Colonic mucosa (tissue), 4 donors: ENCODE results near the gene LRP11. TPM values are rescaled to one million over a fixed set of nuclear protein-coding genes. Genes with fewer than 3 reads are reported as not detected.
"Not testable (repeated sequence)": the region's sequence is repeated elsewhere in the genome, so short reads cannot be mapped to it uniquely, and the experiment has no call there.

Experiments
- DNase-seq: peaks from one replicate; pipeline ENCODE4 v3.0.0-alpha.2; 2020
- H3K27ac ChIP-seq: fragments of 200-600 bp; one replicate; pipeline ENCODE4 v1.8.0; 2021
- H3K27me3 ChIP-seq: fragments of 200-600 bp; one replicate; pipeline ENCODE4 v1.8.0; 2021
- H3K36me3 ChIP-seq: fragments of 200-600 bp; one replicate; pipeline ENCODE4 v1.8.0; 2021
- H3K4me1 ChIP-seq: fragments of 200-600 bp; one replicate; pipeline ENCODE4 v1.8.0; 2021; ENCODE audit warnings: mild to moderate bottlenecking
- H3K4me3 ChIP-seq: fragments of 200-600 bp; one replicate; pipeline ENCODE4 v1.8.0; 2021
- H3K9ac ChIP-seq, 2 donors: one replicate each; pipeline ENCODE4 v1.7.0; 2013; ENCODE audit warnings: control low read depth in 2 of 2, low read depth in 2 of 2, low read length in 2 of 2
- H3K9me3 ChIP-seq: fragments of 200-600 bp; one replicate; pipeline ENCODE4 v1.8.0; 2021
- CTCF ChIP-seq: fragments of 200-600 bp; IDR thresholded peaks from one replicate; pipeline ENCODE4 v1.8.0; 2022; ENCODE audit warnings: antibody characterized with exemption, mild to moderate bottlenecking
- intact Hi-C: fragments of 100-400 bp; cut with DNase I; formaldehyde crosslinking; loops from one replicate; pipeline ENCODE4 v1.14.1; 2022
- total RNA-seq, 2 donors: library from RNA; stranded (reverse); fragmentation: NEBNext Ultra II Directional in 1 of 2; extraction: Animal tissue kit (Norgen Biotek cat#: 25700) in 1 of 2; gene quantifications; one replicate each; pipeline ENCODE4 v1.2.1, GENCODE V29; 2021
- donor health status: healthy.
- donor health status: DM: no; HTN: no; CAD: no.
- donor health status: DM: no; HTN: no; CAD: no.

The LRP11 gene
- total RNA-seq, 2 donors from 2014 or later, result 24.8 to 39.4 TPM

GRCh38 chr6:149847939-149848267 lies 16.3 kb downstream of the LRP11 start:
- H3K27me3 ChIP-seq, result no peaks in the 10 kb centered on the region
- no peak for DNase-seq

GRCh38 chr6:149846321-149846720 lies 17.8 kb downstream of the LRP11 start:
- no peaks in the 10 kb centered on the region for H3K4me1 ChIP-seq
- H3K36me3 ChIP-seq, result no peaks in the 10 kb centered on the region
- intact Hi-C loops, result no loop called here
- no peaks in the 10 kb centered on the region for H3K9me3 ChIP-seq
- H3K4me3 ChIP-seq, result no peak overlapping the region
- no peak overlapping the region for H3K9ac ChIP-seq
- H3K27me3 ChIP-seq, result no peaks in the 10 kb centered on the region
- no peak for TF ChIP-seq CTCF
- H3K27ac ChIP-seq, result no peak overlapping the region
- no peak for DNase-seq

More at GRCh38 chr6:149847939-149848267, 16.3 kb downstream of the LRP11 start:
- Histone ChIP-seq H3K9me3 (no peaks in the 10 kb centered on the region), H3K27ac (no peak overlapping the region), H3K4me3 (no peak overlapping the region), H3K4me1 (peaks cover 6% of the 10 kb centered on the region), H3K36me3 (no peaks in the 10 kb centered on the region), H3K9ac (no peak overlapping the region)
- no peak for TF ChIP-seq CTCF
- intact Hi-C loops, result no loop called here

GRCh38 chr6:149845549-149845948 lies 18.6 kb downstream of the LRP11 start:
- TF ChIP-seq CTCF, result no peak
- Histone ChIP-seq H3K36me3 (no peaks in the 10 kb centered on the region), H3K27ac (no peak overlapping the region), H3K4me3 (no peak overlapping the region), H3K9ac (no peak overlapping the region), H3K27me3 (no peaks in the 10 kb centered on the region), H3K9me3 (no peaks in the 10 kb centered on the region), H3K4me1 (no peaks in the 10 kb centered on the region)
- intact Hi-C loops, result no loop called here
- no peak for DNase-seq

GRCh38 chr6:149844480-149844879 lies 19.7 kb downstream of the LRP11 start:
- Histone ChIP-seq H3K9me3 (no peaks in the 10 kb centered on the region), H3K36me3 (no peaks in the 10 kb centered on the region), H3K4me1 (peaks cover 6% of the 10 kb centered on the region), H3K27me3 (no peaks in the 10 kb centered on the region), H3K27ac (no peak overlapping the region), H3K4me3 (no peak overlapping the region), H3K9ac (no peak overlapping the region)
- intact Hi-C loops, result no loop called here
- no peak for TF ChIP-seq CTCF
- DNase-seq, result no peak

- intact Hi-C loops, H3K27me3 ChIP-seq, DNase-seq, H3K9me3 ChIP-seq, H3K27ac ChIP-seq, H3K4me3 ChIP-seq, H3K4me1 ChIP-seq, H3K9ac ChIP-seq, H3K36me3 ChIP-seq: not testable (repeated sequence)
These were observed 20.1 kb downstream of the LRP11 start for GRCh38 chr6:149844036-149844435.

GRCh38 chr6:149843051-149843633 lies 21.0 kb downstream of the LRP11 start:
- H3K4me1 ChIP-seq, result peaks cover 6% of the 10 kb centered on the region
- no peak overlapping the region for H3K4me3 ChIP-seq
- no peak overlapping the region for H3K27ac ChIP-seq
- DNase-seq, result no peak
- no peaks in the 10 kb centered on the region for H3K9me3 ChIP-seq
- intact Hi-C loops, result no loop called here
- H3K9ac ChIP-seq, result no peak overlapping the region
- no peaks in the 10 kb centered on the region for H3K36me3 ChIP-seq
- TF ChIP-seq CTCF, result no peak
- H3K27me3 ChIP-seq, result no peaks in the 10 kb centered on the region
